ENCODE results near the gene SERTM1.

Gene SERTM1

GRCh38 chr13:36712290-36712689 is 38.5 kb downstream of the SERTM1 start:
- no peak for DNase-seq

- no peak for DNase-seq
Observed at GRCh38 chr13:36712770-36713169, 39.0 kb downstream of the SERTM1 start.

GRCh38 chr13:36713887-36714286 is 40.1 kb downstream of the SERTM1 start:
- no peak for DNase-seq

GRCh38 chr13:36715841-36716240 is 42.0 kb downstream of the SERTM1 start:
- DNase-seq, result no peak

GRCh38 chr13:36717017-36717416 is 43.2 kb downstream of the SERTM1 start:
- no peak for DNase-seq

GRCh38 chr13:36717966-36718545 is 44.2 kb downstream of the SERTM1 start:
- no peak for DNase-seq

GRCh38 chr13:36718686-36719085 is 44.9 kb downstream of the SERTM1 start:
- no peak for DNase-seq

GRCh38 chr13:36724141-36724540 is 50.3 kb downstream of the SERTM1 start:
- no peak for DNase-seq

- no peak for DNase-seq
Observed at GRCh38 chr13:36725936-36726335, 52.1 kb downstream of the SERTM1 start.

- no peak for DNase-seq
Observed at GRCh38 chr13:36728006-36728405, 54.2 kb downstream of the SERTM1 start.

- no peak for DNase-seq
Observed at GRCh38 chr13:36736119-36736726, 62.4 kb downstream of the SERTM1 start.

- DNase-seq, result no peak
Observed at GRCh38 chr13:36737524-36738083, 63.8 kb downstream of the SERTM1 start.

- no peak for DNase-seq
Observed at GRCh38 chr13:36745436-36745835, 71.6 kb downstream of the SERTM1 start.

GRCh38 chr13:36746051-36746450 is 72.2 kb downstream of the SERTM1 start:
- DNase-seq, result no peak

Measured in NCI-H2029 (cell line).